Endothelial cell of umbilical vein (primary cell): ENCODE data around the gene CDO1. TPM values are rescaled to one million over a fixed set of nuclear protein-coding genes. Genes with fewer than 3 reads are reported as not detected.

Experiments used
- BruUV-seq: library from RNA; stranded (reverse); fragments of 400-500 nt; replicated peaks from 2 replicates; lab custom pipeline; 2021; lab: Mats Ljungman, UMichigan
- CTCF ChIA-PET: fragments of 300-600, 350-600 bp; sonication (Branson Sonifier 250); formaldehyde crosslinking; loops from one replicate; lab custom pipeline; 2021; ENCODE audit warnings: antibody characterized with exemption, inconsistent platforms; lab: Charles Lee
- POLR2A ChIA-PET: fragments of 300-600, 350-600 bp; sonication (Branson Sonifier 250); formaldehyde crosslinking; loops from one replicate; lab custom pipeline; 2021; ENCODE audit warnings: antibody characterized with exemption, inconsistent platforms; lab: Charles Lee
- DNase-seq: peaks from one replicate; pipeline ENCODE4 v3.0.0-alpha.2; 2011; ENCODE audit warnings: low read depth, low spot score
- FAIRE-seq: peaks from 2 replicates; lab custom pipeline; 2011; peaks lifted over from hg19 to GRCh38; lab: Jason Lieb, UNC
- H2AFZ ChIP-seq: 2 replicates; pipeline ENCODE4 v1.6.0; 2012; ENCODE audit warnings: low read depth, low read length, control low read depth, inconsistent platforms
- H3K27ac ChIP-seq: 2 replicates; pipeline ENCODE4 v1.5.1; 2011; ENCODE audit warnings: low read depth, mild to moderate bottlenecking, control low read depth, low read length, moderate library complexity; ENCODE audit not compliant: insufficient read depth
- H3K27me3 ChIP-seq, 2 experiments: 2 replicates each; pipeline versions ENCODE4 v1.6.0 to v1.6.1; 2011; ENCODE audit warnings: low read length in 2 of 2, mixed read lengths in 1 of 2; ENCODE audit not compliant: control insufficient read depth in 2 of 2, insufficient read depth in 2 of 2
- H3K36me3 ChIP-seq, 2 experiments: 2 replicates in 1 of 2; 3 replicates in 1 of 2; pipeline ENCODE4 v1.5.1; 2011; ENCODE audit warnings: low read length in 2 of 2, mild to moderate bottlenecking in 1 of 2, moderate library complexity in 1 of 2; ENCODE audit not compliant: control insufficient read depth in 2 of 2, insufficient read depth in 2 of 2; ENCODE audit errors: extremely low read depth in 1 of 2
- H3K4me1 ChIP-seq: 3 replicates; pipeline ENCODE4 v1.5.1; 2011; ENCODE audit warnings: mild to moderate bottlenecking, low read length; ENCODE audit not compliant: control insufficient read depth, insufficient read depth; ENCODE audit errors: extremely low read depth
- H3K4me2 ChIP-seq: 2 replicates; pipeline ENCODE4 v1.6.1; 2011; ENCODE audit warnings: low read length, control low read depth, mixed read lengths; ENCODE audit not compliant: insufficient read depth
- H3K4me3 ChIP-seq, 3 experiments: fragments of 200-600 bp in 1 of 3; sonication (generic), shearing (Covaris generic) in 1 of 3; replicated peaks in 1 of 3; 2 replicates each; pipeline ENCODE4 v1.5.1; 2011 to 2016; ENCODE audit warnings: control low read depth in 3 of 3, low read length in 3 of 3, mild to moderate bottlenecking in 2 of 3, inconsistent platforms in 1 of 3, low read depth in 1 of 3, moderate library complexity in 1 of 3; ENCODE audit not compliant: insufficient read depth in 1 of 3
- H3K79me2 ChIP-seq: 2 replicates; pipeline ENCODE4 v1.6.0; 2012; ENCODE audit warnings: low read length, inconsistent platforms; ENCODE audit not compliant: control insufficient read depth, insufficient read depth
- H3K9ac ChIP-seq: replicated peaks from 2 replicates; pipeline ENCODE3; 2011; ENCODE audit warnings: low read length, control low read depth; ENCODE audit not compliant: insufficient read depth; ENCODE audit errors: extremely low read depth
- H3K9me1 ChIP-seq: replicated peaks from 3 replicates; pipeline ENCODE4 v1.6.0; 2011; ENCODE audit warnings: mild to moderate bottlenecking, low read length; ENCODE audit not compliant: control insufficient read depth, insufficient read depth; ENCODE audit errors: extremely low read depth
- H3K9me3 ChIP-seq: replicated peaks from 2 replicates; pipeline ENCODE4 v1.5.1; 2012; ENCODE audit warnings: low read length, inconsistent platforms; ENCODE audit not compliant: control insufficient read depth, insufficient read depth
- H4K20me1 ChIP-seq: replicated peaks from 2 replicates; pipeline ENCODE3; 2011; ENCODE audit warnings: mild to moderate bottlenecking, low read length; ENCODE audit not compliant: control insufficient read depth, insufficient read depth; ENCODE audit errors: extremely low read depth
- CTCF ChIP-seq, 2 donors: IDR thresholded peaks; 1 replicate in 1 of 2; 2 replicates in 1 of 2; pipeline ENCODE4 v1.5.1; 2011; ENCODE audit warnings: low read length in 2 of 2, mild to moderate bottlenecking in 2 of 2, moderate library complexity in 2 of 2, control low read depth in 1 of 2, inconsistent platforms in 1 of 2, low read depth in 1 of 2; ENCODE audit not compliant: insufficient read depth in 1 of 2; ENCODE audit errors: extremely low read depth in 1 of 2
- EZH2 ChIP-seq: IDR thresholded peaks from 2 replicates; pipeline ENCODE4 v1.6.1; 2012; ENCODE audit warnings: borderline replicate concordance, low read depth, mild to moderate bottlenecking, moderate library complexity, low read length, inconsistent platforms; ENCODE audit not compliant: severe bottlenecking
- FOS ChIP-seq: IDR thresholded peaks from 2 replicates; pipeline ENCODE4 v1.6.1; 2011; ENCODE audit warnings: mild to moderate bottlenecking, low read length, moderate library complexity, borderline replicate concordance; ENCODE audit not compliant: insufficient read depth
- GATA2 ChIP-seq: IDR thresholded peaks from 2 replicates; pipeline ENCODE4 v1.7.0; 2011; ENCODE audit warnings: low read depth, mild to moderate bottlenecking, moderate library complexity, mixed read lengths, low read length; ENCODE audit not compliant: insufficient read length, insufficient read depth
- JUN ChIP-seq: IDR thresholded peaks from 2 replicates; pipeline ENCODE4 v1.6.1; 2011; ENCODE audit warnings: borderline replicate concordance, low read depth; ENCODE audit not compliant: insufficient read length, insufficient read depth
- MAX ChIP-seq: IDR thresholded peaks from 2 replicates; pipeline ENCODE4 v1.6.1; 2011; ENCODE audit not compliant: insufficient read depth, insufficient read length
- MYC ChIP-seq: IDR thresholded peaks from one replicate; pipeline ENCODE4 v1.6.1; 2011; ENCODE audit warnings: mild to moderate bottlenecking, low read depth, low read length
- POLR2A ChIP-seq: IDR thresholded peaks from 2 replicates; pipeline ENCODE4 v1.6.1; 2012; ENCODE audit warnings: low read depth, mild to moderate bottlenecking, control low read depth, low read length
- POLR2AphosphoS5 ChIP-seq: IDR thresholded peaks from 2 replicates; pipeline ENCODE4 v1.6.1; 2012; ENCODE audit warnings: low read depth, mild to moderate bottlenecking, control low read depth, low read length, moderate library complexity; ENCODE audit not compliant: insufficient read depth
- dilution Hi-C: fragments of 300-500 bp; cut with MboI; formaldehyde crosslinking; loops from one replicate; pipeline ENCODE4 v1.15.0; 2019; ENCODE audit warnings: low sequenced_read_pairs; ENCODE audit not compliant: extremely low pct_ligation_motif_present
- intact Hi-C: fragments of 100-400 bp; cut with micrococcal nuclease; formaldehyde crosslinking; loops from one replicate; pipeline ENCODE4 v1.10.0; 2022
- polyA plus RNA-seq, 4 experiments: library from polyadenylated mRNA; depleted of rRNA in 3 of 4; stranded (reverse) in 3 of 4; unstranded in 1 of 4; fragments of >200 nt; gene quantifications; 2 replicates each; pipeline versions ENCODE4 v1.2.1 to v1.2.3, GENCODE V29; 2011 to 2012; ENCODE audit warnings: missing spikeins in 1 of 4
- total RNA-seq: library from RNA; stranded (reverse); gene quantifications from 2 replicates; pipeline ENCODE4 v1.2.3, GENCODE V29; 2021

CDO1 gene
- total and polyA plus RNA-seq, 2 donors (not counting 3 experiments of a cell fraction or from before 2014, with no cell fraction given), result 1.3 to 1.7 TPM

- DNase-seq, result no peak
- CTCF ChIA-PET, result interaction anchor here (1.5 kb wide), 1 partner anchor 28 kb away, joined by 3 read pairs; no protein-coding TSS in a partner anchor
- POLR2A ChIA-PET, result no interaction called here
Observed at GRCh38 chr5:115859378-115859777, 42.9 kb upstream of the CDO1 start.

More at GRCh38 chr5:115859378-115859777, 42.9 kb upstream of the CDO1 start:
- no peaks in the 10 kb centered on the region for H3K9me3 ChIP-seq
- H3K27me3 ChIP-seq, result no peaks in the 10 kb centered on the region
- dilution Hi-C loops (no loop called here), intact Hi-C loops (no loop called here)
- H2AFZ ChIP-seq, result no peak overlapping the region
- peaks cover 19% of the 10 kb centered on the region for H3K4me1 ChIP-seq
- BruUV-seq, result no TSS peak
- H3K9ac ChIP-seq, result no peak overlapping the region
- H3K9me1 ChIP-seq, result no peaks in the 10 kb centered on the region
- no peak overlapping the region for H3K27ac ChIP-seq
- no peak overlapping the region for H3K4me3 ChIP-seq
- H3K79me2 ChIP-seq, result peaks cover 59% of the 10 kb centered on the region
- no peaks in the 10 kb centered on the region for H3K36me3 ChIP-seq
- TF ChIP-seq CTCF (IDR thresholded peaks at IDR 0.05; ENCODE audit: extremely low read depth in 1 of 2, insufficient read depth in 1 of 2, low read depth in 1 of 2, low read length in 2 of 2) (no peak), GATA2 (no peak), JUN (no peak), POLR2A (no peak), EZH2 (no peak), FOS (no peak), POLR2AphosphoS5 (no peak), MYC (no peak), MAX (no peak)
- H3K4me2 ChIP-seq, result no peak overlapping the region
- H4K20me1 ChIP-seq, result peaks cover 16% of the 10 kb centered on the region
- FAIRE-seq, result no peak
